ENCODE data around the gene PPP1R14D. TPM values are rescaled to one million over a fixed set of nuclear protein-coding genes. Genes with fewer than 3 reads are reported as not detected.

PPP1R14D gene
- total and polyA plus RNA-seq, 2 experiments from 2014 or later, result not detected

DNA sequence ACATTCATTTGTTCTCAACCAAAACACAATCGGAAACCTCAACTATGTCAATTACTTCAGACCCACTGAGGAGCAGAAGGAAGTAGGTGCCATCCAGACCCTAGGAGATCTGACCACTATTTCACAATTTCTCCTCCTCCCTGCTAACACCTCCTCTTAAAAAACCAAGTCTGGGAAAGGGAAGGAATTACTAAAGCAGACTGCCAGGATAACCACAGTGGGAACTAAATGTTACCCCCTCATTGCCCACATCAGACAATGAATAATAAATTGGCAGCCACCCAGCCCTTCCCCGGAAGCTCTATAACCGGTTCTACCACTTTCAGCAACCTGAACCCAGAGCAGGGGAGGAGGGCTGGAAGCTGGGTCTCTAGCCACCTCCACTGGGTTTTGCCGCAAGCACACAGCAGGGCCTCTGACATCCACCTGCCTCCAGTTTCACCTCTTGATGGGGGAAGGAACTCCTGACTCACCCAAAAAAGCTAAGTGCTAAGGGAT lies 41.1 kb downstream of the PPP1R14D start:
- Histone ChIP-seq H3K9me2 (ENCODE audit: insufficient read depth) (no peaks in the 10 kb centered on the region), H3K27me3 (ENCODE audit: insufficient read depth) (no peaks in the 10 kb centered on the region), H3K4me2 (peak overlapping the region; percentile 72), H2AFZ (no peak overlapping the region), H4K20me1 (replicated peaks; ENCODE audit: insufficient read depth) (0 out of 2 replicates have a peak, but pooled peaks cover 3% of the 10 kb centered on the region), H3F3A (replicated peaks; ENCODE audit: low read depth) (peaks cover 9% of the 10 kb centered on the region; the same call in 1 of the 2 replicates), H3K4me3 (peak overlapping the region; percentile 41), H3K4me1 (ENCODE audit: insufficient read depth) (peaks cover 52% of the 10 kb centered on the region), H3K27ac (ENCODE audit: low read depth) (peak overlapping the region; percentile 60; the same call in 1 of the 2 replicates), H3K79me2 (replicated peaks; ENCODE audit: insufficient read depth) (peaks cover 32% of the 10 kb centered on the region), H3K36me3 (ENCODE audit: insufficient read depth) (no peaks in the 10 kb centered on the region)
- H3K27me3 Mint-ChIP-seq (ENCODE audit: insufficient read depth, low read depth, poor library complexity), result peaks cover 13% of the 10 kb centered on the region
- peak; percentile 94 for DNase-seq (ENCODE audit: low spot score)
- peak overlapping the region; percentile 60 for H3K4me3 Mint-ChIP-seq
- TF ChIP-seq EZH2phosphoT487 (IDR thresholded peaks at IDR 0.05; ENCODE audit: unreplicated experiment) (no peak), POLR2AphosphoS5 (IDR thresholded peaks at IDR 0.05; ENCODE audit: low read depth) (peak; percentile 56; the same call in 1 of the 2 replicates)
- peak overlapping the region; percentile 96 for H3K27ac Mint-ChIP-seq
- H3K4me1 Mint-ChIP-seq, result peaks cover 64% of the 10 kb centered on the region
- peak; percentile 86 for ATAC-seq
- H3K36me3 Mint-ChIP-seq (ENCODE audit: low read depth), result peaks cover 6% of the 10 kb centered on the region; the same call in 1 of the 3 replicates
- H3K9me3 Mint-ChIP-seq, result no peaks in the 10 kb centered on the region

DNA sequence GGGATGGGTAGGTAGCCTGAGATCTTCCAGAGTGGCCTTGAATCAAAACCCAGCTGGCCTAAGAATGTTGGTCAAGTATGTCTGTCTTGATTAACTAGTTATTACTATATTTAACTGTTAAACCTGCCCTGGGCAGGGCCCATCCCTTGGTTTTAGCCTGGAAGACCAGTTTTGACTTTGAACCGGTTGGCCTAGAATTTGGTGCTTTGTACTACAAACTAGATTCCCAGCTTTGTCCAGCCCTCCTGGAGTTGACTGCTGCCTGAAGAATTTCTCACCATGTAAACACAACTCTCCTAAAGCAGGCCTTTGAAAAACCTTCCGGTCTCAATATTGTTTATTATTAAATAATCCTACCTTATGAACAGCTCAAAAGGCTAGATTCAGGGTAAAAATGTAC lies 42.7 kb downstream of the PPP1R14D start:
- Histone ChIP-seq H3K79me2 (replicated peaks; ENCODE audit: insufficient read depth) (peaks cover 32% of the 10 kb centered on the region), H3F3A (replicated peaks; ENCODE audit: low read depth) (peaks cover 9% of the 10 kb centered on the region; the same call in 1 of the 2 replicates), H3K4me1 (ENCODE audit: insufficient read depth) (peaks cover 52% of the 10 kb centered on the region), H3K27me3 (ENCODE audit: insufficient read depth) (no peaks in the 10 kb centered on the region), H3K36me3 (ENCODE audit: insufficient read depth) (no peaks in the 10 kb centered on the region), H3K27ac (ENCODE audit: low read depth) (peak overlapping the region; percentile 24; the same call in 1 of the 2 replicates), H4K20me1 (replicated peaks; ENCODE audit: insufficient read depth) (no peaks in the 10 kb centered on the region), H2AFZ (no peak overlapping the region), H3K9me2 (ENCODE audit: insufficient read depth) (no peaks in the 10 kb centered on the region), H3K4me3 (no peak overlapping the region), H3K4me2 (peak overlapping the region; percentile 72)
- no peak overlapping the region for H3K4me3 Mint-ChIP-seq
- ATAC-seq, result no peak
- H3K9me3 Mint-ChIP-seq, result no peaks in the 10 kb centered on the region
- H3K4me1 Mint-ChIP-seq, result peaks cover 66% of the 10 kb centered on the region
- H3K36me3 Mint-ChIP-seq (ENCODE audit: low read depth), result no peaks in the 10 kb centered on the region; the same call in 2 of the 3 replicates
- no peak overlapping the region for H3K27ac Mint-ChIP-seq
- no peak for DNase-seq (ENCODE audit: low spot score)
- peaks cover 13% of the 10 kb centered on the region for H3K27me3 Mint-ChIP-seq (ENCODE audit: insufficient read depth, low read depth, poor library complexity)
- no peak for TF ChIP-seq NANOG (IDR thresholded peaks at IDR 0.05; ENCODE audit: borderline replicate concordance)
- no peak for TF ChIP-seq EZH2 (IDR thresholded peaks at IDR 0.05; ENCODE audit: low read depth, unreplicated experiment)
- TF ChIP-seq ETS1 (IDR thresholded peaks at IDR 0.05), result no peak
- no peak for TF ChIP-seq ZNF114 (CRISPR knock-in tag; IDR thresholded peaks at IDR 0.05)
- TF ChIP-seq ZNF331 (CRISPR knock-in tag; IDR thresholded peaks at IDR 0.05; ENCODE audit: low read depth), result no peak
- TF ChIP-seq, protein P1, sequence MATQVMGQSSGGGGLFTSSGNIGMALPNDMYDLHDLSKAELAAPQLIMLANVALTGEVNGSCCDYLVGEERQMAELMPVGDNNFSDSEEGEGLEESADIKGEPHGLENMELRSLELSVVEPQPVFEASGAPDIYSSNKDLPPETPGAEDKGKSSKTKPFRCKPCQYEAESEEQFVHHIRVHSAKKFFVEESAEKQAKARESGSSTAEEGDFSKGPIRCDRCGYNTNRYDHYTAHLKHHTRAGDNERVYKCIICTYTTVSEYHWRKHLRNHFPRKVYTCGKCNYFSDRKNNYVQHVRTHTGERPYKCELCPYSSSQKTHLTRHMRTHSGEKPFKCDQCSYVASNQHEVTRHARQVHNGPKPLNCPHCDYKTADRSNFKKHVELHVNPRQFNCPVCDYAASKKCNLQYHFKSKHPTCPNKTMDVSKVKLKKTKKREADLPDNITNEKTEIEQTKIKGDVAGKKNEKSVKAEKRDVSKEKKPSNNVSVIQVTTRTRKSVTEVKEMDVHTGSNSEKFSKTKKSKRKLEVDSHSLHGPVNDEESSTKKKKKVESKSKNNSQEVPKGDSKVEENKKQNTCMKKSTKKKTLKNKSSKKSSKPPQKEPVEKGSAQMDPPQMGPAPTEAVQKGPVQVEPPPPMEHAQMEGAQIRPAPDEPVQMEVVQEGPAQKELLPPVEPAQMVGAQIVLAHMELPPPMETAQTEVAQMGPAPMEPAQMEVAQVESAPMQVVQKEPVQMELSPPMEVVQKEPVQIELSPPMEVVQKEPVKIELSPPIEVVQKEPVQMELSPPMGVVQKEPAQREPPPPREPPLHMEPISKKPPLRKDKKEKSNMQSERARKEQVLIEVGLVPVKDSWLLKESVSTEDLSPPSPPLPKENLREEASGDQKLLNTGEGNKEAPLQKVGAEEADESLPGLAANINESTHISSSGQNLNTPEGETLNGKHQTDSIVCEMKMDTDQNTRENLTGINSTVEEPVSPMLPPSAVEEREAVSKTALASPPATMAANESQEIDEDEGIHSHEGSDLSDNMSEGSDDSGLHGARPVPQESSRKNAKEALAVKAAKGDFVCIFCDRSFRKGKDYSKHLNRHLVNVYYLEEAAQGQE (IDR thresholded peaks at IDR 0.05; ENCODE audit: unreplicated experiment), result no peak
- TF ChIP-seq, protein P2, sequence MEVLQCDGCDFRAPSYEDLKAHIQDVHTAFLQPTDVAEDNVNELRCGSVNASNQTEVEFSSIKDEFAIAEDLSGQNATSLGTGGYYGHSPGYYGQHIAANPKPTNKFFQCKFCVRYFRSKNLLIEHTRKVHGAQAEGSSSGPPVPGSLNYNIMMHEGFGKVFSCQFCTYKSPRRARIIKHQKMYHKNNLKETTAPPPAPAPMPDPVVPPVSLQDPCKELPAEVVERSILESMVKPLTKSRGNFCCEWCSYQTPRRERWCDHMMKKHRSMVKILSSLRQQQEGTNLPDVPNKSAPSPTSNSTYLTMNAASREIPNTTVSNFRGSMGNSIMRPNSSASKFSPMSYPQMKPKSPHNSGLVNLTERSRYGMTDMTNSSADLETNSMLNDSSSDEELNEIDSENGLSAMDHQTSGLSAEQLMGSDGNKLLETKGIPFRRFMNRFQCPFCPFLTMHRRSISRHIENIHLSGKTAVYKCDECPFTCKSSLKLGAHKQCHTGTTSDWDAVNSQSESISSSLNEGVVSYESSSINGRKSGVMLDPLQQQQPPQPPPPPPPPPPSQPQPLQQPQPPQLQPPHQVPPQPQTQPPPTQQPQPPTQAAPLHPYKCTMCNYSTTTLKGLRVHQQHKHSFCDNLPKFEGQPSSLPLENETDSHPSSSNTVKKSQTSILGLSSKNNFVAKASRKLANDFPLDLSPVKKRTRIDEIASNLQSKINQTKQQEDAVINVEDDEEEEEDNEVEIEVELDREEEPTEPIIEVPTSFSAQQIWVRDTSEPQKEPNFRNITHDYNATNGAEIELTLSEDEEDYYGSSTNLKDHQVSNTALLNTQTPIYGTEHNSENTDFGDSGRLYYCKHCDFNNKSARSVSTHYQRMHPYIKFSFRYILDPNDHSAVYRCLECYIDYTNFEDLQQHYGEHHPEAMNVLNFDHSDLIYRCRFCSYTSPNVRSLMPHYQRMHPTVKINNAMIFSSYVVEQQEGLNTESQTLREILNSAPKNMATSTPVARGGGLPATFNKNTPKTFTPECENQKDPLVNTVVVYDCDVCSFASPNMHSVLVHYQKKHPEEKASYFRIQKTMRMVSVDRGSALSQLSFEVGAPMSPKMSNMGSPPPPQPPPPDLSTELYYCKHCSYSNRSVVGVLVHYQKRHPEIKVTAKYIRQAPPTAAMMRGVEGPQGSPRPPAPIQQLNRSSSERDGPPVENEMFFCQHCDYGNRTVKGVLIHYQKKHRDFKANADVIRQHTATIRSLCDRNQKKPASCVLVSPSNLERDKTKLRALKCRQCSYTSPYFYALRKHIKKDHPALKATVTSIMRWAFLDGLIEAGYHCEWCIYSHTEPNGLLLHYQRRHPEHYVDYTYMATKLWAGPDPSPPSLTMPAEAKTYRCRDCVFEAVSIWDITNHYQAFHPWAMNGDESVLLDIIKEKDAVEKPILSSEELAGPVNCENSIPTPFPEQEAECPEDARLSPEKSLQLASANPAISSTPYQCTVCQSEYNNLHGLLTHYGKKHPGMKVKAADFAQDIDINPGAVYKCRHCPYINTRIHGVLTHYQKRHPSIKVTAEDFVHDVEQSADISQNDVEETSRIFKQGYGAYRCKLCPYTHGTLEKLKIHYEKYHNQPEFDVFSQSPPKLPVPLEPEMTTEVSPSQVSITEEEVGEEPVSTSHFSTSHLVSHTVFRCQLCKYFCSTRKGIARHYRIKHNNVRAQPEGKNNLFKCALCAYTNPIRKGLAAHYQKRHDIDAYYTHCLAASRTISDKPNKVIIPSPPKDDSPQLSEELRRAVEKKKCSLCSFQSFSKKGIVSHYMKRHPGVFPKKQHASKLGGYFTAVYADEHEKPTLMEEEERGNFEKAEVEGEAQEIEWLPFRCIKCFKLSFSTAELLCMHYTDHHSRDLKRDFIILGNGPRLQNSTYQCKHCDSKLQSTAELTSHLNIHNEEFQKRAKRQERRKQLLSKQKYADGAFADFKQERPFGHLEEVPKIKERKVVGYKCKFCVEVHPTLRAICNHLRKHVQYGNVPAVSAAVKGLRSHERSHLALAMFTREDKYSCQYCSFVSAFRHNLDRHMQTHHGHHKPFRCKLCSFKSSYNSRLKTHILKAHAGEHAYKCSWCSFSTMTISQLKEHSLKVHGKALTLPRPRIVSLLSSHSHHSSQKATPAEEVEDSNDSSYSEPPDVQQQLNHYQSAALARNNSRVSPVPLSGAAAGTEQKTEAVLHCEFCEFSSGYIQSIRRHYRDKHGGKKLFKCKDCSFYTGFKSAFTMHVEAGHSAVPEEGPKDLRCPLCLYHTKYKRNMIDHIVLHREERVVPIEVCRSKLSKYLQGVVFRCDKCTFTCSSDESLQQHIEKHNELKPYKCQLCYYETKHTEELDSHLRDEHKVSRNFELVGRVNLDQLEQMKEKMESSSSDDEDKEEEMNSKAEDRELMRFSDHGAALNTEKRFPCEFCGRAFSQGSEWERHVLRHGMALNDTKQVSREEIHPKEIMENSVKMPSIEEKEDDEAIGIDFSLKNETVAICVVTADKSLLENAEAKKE (CRISPR knock-in tag; IDR thresholded peaks at IDR 0.05), result no peak

Data from GM23338 (cell line).